ENCODE data around the gene GATM. TPM values are rescaled to one million over a fixed set of nuclear protein-coding genes. Genes with fewer than 3 reads are reported as not detected.

The GATM gene
- total RNA-seq, 2 donors from 2014 or later = 35.2 to 83.4 TPM

DNA sequence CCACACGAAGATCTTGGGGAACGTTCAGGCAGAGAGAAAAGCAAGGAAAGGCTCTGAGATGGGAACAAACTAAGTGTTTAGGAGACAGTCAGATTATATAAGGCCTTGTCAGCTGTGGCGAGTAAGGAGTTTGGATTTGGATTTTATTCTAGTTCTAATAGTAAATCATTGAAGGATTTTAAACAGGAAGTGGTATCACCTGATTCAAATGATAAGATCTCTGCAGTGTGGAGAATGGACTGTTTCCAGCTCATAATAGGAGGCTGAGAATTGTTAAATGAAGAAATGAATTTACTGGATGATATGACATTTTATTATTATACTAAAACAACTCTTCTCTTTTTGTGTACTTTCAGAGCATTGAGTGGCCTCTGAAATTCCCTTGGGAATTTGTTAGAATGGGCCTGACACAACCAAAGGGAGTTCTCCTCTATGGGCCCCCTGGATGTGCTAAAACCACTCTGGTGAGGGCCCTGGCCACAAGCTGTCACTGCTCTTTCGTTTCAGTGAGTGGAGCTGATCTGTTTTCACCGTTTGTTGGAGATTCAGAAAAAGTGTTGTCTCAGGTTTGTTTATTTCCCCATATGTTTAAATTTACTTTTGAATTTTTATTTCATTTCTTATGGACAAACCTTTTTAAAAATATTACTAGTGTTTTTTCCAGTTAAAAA, 36.0 kb upstream of the GATM start:
- WGBS, 2 experiments (ENCODE audit: insufficient coverage in 1 of 2, insufficient read length in 1 of 2) = 90 to 96% methylated on average over 3 to 5 of the region's 5 CpGs
- peaks cover 69% of the 10 kb centered on the region for H3K36me3 Mint-ChIP-seq (ENCODE audit: low read depth)

DNA sequence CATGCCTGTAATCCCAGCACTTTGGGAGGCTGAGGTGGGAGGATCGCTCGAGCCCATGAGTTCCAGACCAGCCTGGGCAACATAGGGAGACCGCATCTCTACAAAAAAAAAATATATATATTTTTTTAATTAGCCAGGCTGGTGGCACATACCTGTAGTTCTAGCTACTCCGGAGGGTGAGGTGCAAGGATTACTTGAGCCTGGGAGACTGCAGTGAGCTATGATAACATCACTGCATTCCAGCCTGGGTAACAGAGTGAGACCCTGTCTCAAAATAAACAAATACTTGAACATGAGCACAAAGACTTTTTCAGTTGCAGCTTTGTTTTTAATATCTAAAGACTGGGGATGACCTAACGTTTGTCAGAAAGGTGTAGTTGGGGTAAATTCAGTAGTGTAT, 31.3 kb upstream of the GATM start:
- Mint-ChIP-seq H3K4me1 (peaks cover 9% of the 10 kb centered on the region), H3K36me3 (ENCODE audit: low read depth) (peaks cover 70% of the 10 kb centered on the region), H3K4me3 (no peak overlapping the region), H3K27me3 (ENCODE audit: insufficient read depth) (no peaks in the 10 kb centered on the region), H3K9me3 (no peaks in the 10 kb centered on the region), H3K27ac (no peak overlapping the region)
- H3K9ac ChIP-seq (ENCODE audit: extremely low read depth, low read length, poor library complexity, severe bottlenecking) = no peak overlapping the region
- no peaks in the 10 kb centered on the region for H3K9me3 ChIP-seq (ENCODE audit: control insufficient read depth, low read length)
- WGBS, 2 experiments (ENCODE audit: insufficient coverage in 1 of 2, insufficient read length in 1 of 2) = 92 to 98% methylated on average over 2 to 5 of the region's 5 CpGs
- H3K27me3 ChIP-seq (ENCODE audit: control insufficient read depth, insufficient read depth, low read length, poor library complexity, severe bottlenecking) = no peaks in the 10 kb centered on the region
- no peak overlapping the region for H3K27ac ChIP-seq (ENCODE audit: low read depth, low read length)
- no peaks in the 10 kb centered on the region for H3K4me1 ChIP-seq (ENCODE audit: control insufficient read depth, insufficient read depth, low read length)
- H3K36me3 ChIP-seq (ENCODE audit: control insufficient read depth, insufficient read depth, low read length) = peaks cover 82% of the 10 kb centered on the region
- no peak overlapping the region for H3K4me3 ChIP-seq (ENCODE audit: low read length)
- no peak for DNase-seq
- TF ChIP-seq, protein P1, sequence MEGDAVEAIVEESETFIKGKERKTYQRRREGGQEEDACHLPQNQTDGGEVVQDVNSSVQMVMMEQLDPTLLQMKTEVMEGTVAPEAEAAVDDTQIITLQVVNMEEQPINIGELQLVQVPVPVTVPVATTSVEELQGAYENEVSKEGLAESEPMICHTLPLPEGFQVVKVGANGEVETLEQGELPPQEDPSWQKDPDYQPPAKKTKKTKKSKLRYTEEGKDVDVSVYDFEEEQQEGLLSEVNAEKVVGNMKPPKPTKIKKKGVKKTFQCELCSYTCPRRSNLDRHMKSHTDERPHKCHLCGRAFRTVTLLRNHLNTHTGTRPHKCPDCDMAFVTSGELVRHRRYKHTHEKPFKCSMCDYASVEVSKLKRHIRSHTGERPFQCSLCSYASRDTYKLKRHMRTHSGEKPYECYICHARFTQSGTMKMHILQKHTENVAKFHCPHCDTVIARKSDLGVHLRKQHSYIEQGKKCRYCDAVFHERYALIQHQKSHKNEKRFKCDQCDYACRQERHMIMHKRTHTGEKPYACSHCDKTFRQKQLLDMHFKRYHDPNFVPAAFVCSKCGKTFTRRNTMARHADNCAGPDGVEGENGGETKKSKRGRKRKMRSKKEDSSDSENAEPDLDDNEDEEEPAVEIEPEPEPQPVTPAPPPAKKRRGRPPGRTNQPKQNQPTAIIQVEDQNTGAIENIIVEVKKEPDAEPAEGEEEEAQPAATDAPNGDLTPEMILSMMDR (conservative IDR thresholded peaks at IDR 0.05) = no peak

More for the DNA sequence above, 36.0 kb upstream of the GATM start:
- H3K9ac ChIP-seq (ENCODE audit: extremely low read depth, low read length, poor library complexity, severe bottlenecking) = no peak overlapping the region
- peaks cover 14% of the 10 kb centered on the region for H3K4me1 Mint-ChIP-seq
- no peak overlapping the region for H3K4me3 ChIP-seq (ENCODE audit: low read length)
- H3K27me3 Mint-ChIP-seq (ENCODE audit: insufficient read depth) = no peaks in the 10 kb centered on the region
- H3K27ac ChIP-seq (ENCODE audit: low read depth, low read length) = no peak overlapping the region
- no peaks in the 10 kb centered on the region for H3K9me3 ChIP-seq (ENCODE audit: control insufficient read depth, low read length)
- H3K27me3 ChIP-seq (ENCODE audit: control insufficient read depth, insufficient read depth, low read length, poor library complexity, severe bottlenecking) = no peaks in the 10 kb centered on the region
- DNase-seq = no peak
- peak overlapping the region; percentile 48 for H3K27ac Mint-ChIP-seq
- no peak overlapping the region for H3K4me3 Mint-ChIP-seq
- peaks cover 83% of the 10 kb centered on the region for H3K36me3 ChIP-seq (ENCODE audit: control insufficient read depth, insufficient read depth, low read length)
- H3K4me1 ChIP-seq (ENCODE audit: control insufficient read depth, insufficient read depth, low read length) = no peaks in the 10 kb centered on the region
- TF ChIP-seq, protein P1 (conservative IDR thresholded peaks at IDR 0.05) = no peak
- no peaks in the 10 kb centered on the region for H3K9me3 Mint-ChIP-seq

- Mint-ChIP-seq H3K27ac (no peak overlapping the region), H3K4me1 (peaks cover 5% of the 10 kb centered on the region), H3K36me3 (ENCODE audit: low read depth) (peaks cover 57% of the 10 kb centered on the region), H3K9me3 (no peaks in the 10 kb centered on the region), H3K27me3 (ENCODE audit: insufficient read depth) (no peaks in the 10 kb centered on the region), H3K4me3 (no peak overlapping the region)
- Histone ChIP-seq H3K4me3 (ENCODE audit: low read length) (no peak overlapping the region), H3K9ac (ENCODE audit: extremely low read depth, low read length, poor library complexity, severe bottlenecking) (no peak overlapping the region), H3K27me3 (ENCODE audit: control insufficient read depth, insufficient read depth, low read length, poor library complexity, severe bottlenecking) (no peaks in the 10 kb centered on the region), H3K27ac (ENCODE audit: low read depth, low read length) (no peak overlapping the region), H3K36me3 (ENCODE audit: control insufficient read depth, insufficient read depth, low read length) (peaks cover 67% of the 10 kb centered on the region), H3K4me1 (ENCODE audit: control insufficient read depth, insufficient read depth, low read length) (peaks cover 3% of the 10 kb centered on the region), H3K9me3 (ENCODE audit: control insufficient read depth, low read length) (no peaks in the 10 kb centered on the region)
- DNase-seq = no peak
- WGBS, 2 experiments (ENCODE audit: insufficient coverage in 1 of 2, insufficient read length in 1 of 2) = no CpG with 5 or more reads among the region's 1 CpG
- TF ChIP-seq, protein P1 (conservative IDR thresholded peaks at IDR 0.05) = no peak
Observed at GRCh38 chr15:45407786-45408185, 29.4 kb upstream of the GATM start.
